ENCODE results near the gene FRMD4B.

DNA sequence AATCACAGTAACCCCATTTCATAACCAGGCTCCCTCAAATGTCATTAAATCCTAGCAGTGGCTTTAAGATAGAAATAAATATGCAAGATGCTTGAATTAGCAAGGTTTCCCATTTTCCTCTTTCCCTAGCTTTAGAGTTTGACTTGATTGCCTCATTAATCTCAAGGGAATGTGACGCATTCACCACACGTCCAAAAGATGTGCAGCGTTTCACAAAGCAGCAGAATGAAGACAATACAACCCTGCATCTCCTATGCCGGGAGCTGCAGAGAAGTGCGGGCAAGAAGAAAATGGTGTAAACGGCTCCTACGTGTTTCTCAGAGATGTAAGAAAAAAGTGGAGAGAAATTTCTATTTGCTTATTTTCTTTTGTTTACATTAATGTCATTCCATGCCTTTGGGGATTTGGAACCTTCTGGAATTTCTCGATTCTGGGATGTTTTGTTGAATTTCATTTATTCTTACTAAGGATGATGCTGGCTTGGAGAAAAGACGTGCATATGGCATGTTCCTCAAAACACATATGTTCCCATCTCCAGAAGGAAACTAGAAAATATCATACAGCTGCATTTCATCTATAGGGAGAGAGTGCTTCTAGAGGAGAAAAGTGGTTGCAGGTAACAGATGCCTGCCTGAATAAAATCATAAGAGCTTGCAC lies 27.8 kb upstream of the FRMD4B start:
- TF ChIP-seq, protein P1, sequence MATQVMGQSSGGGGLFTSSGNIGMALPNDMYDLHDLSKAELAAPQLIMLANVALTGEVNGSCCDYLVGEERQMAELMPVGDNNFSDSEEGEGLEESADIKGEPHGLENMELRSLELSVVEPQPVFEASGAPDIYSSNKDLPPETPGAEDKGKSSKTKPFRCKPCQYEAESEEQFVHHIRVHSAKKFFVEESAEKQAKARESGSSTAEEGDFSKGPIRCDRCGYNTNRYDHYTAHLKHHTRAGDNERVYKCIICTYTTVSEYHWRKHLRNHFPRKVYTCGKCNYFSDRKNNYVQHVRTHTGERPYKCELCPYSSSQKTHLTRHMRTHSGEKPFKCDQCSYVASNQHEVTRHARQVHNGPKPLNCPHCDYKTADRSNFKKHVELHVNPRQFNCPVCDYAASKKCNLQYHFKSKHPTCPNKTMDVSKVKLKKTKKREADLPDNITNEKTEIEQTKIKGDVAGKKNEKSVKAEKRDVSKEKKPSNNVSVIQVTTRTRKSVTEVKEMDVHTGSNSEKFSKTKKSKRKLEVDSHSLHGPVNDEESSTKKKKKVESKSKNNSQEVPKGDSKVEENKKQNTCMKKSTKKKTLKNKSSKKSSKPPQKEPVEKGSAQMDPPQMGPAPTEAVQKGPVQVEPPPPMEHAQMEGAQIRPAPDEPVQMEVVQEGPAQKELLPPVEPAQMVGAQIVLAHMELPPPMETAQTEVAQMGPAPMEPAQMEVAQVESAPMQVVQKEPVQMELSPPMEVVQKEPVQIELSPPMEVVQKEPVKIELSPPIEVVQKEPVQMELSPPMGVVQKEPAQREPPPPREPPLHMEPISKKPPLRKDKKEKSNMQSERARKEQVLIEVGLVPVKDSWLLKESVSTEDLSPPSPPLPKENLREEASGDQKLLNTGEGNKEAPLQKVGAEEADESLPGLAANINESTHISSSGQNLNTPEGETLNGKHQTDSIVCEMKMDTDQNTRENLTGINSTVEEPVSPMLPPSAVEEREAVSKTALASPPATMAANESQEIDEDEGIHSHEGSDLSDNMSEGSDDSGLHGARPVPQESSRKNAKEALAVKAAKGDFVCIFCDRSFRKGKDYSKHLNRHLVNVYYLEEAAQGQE (IDR thresholded peaks at IDR 0.05; ENCODE audit: insufficient replicate concordance, low read depth): no peak
- TF ChIP-seq POLR2AphosphoS5 (IDR thresholded peaks at IDR 0.05; ENCODE audit: low read depth): no peak
- TF ChIP-seq CTCF (IDR thresholded peaks at IDR 0.05; ENCODE audit: insufficient read depth, low read length): no peak
- TF ChIP-seq GABPA (IDR thresholded peaks at IDR 0.05; ENCODE audit: low read depth): no peak
